Naive thymus-derived CD8-positive, alpha-beta T cell (primary cell): ENCODE data around the gene LBHD2. TPM values are rescaled to one million over a fixed set of nuclear protein-coding genes. Genes with fewer than 3 reads are reported as not detected.
A peak's percentile ranks its signal among the peaks of the same experiment; 100 is the strongest.

ENCODE experiments used
- ATAC-seq, 2 donors: fragments of 150-1000 bp; cut with Tn5 transposase in 1 of 2; sonication (Bioruptor Pico), chemical (Tn5 transposase) in 1 of 2; 1 replicate in 1 of 2; 2 replicates in 1 of 2; pipeline ENCODE4 v1.10.0; 2021; ENCODE audit warnings: mild to moderate bottlenecking in 2 of 2, moderate library complexity in 2 of 2
- POLR2A ChIA-PET: fragments of 350-600 bp; sonication (Branson Sonifier 250); formaldehyde crosslinking; loops from one replicate; lab custom pipeline; 2021; ENCODE audit warnings: antibody characterized with exemption; lab: Charles Lee
- DNase-seq, 10 donors: peaks; one replicate each; pipeline versions ENCODE4 v3.0.0 to v3.0.0-alpha.2; 2020 to 2022
- H3K27ac Mint-ChIP-seq, 10 donors: one replicate each; pipeline ENCODE4 v1.8.0; 2020 to 2022; ENCODE audit warnings: mild to moderate bottlenecking in 10 of 10, mixed read lengths in 10 of 10, moderate library complexity in 4 of 10, inconsistent platforms in 1 of 10
- H3K27me3 Mint-ChIP-seq, 5 donors: one replicate each; pipeline ENCODE4 v1.8.0; 2021 to 2022; ENCODE audit warnings: mixed read lengths in 5 of 5
- H3K36me3 Mint-ChIP-seq, 3 donors: one replicate each; pipeline ENCODE4 v1.8.0; 2020 to 2022; ENCODE audit warnings: mixed read lengths in 3 of 3, mild to moderate bottlenecking in 2 of 3, inconsistent platforms in 1 of 3
- H3K4me1 Mint-ChIP-seq, 4 donors: one replicate each; pipeline ENCODE4 v1.8.0; 2021 to 2022; ENCODE audit warnings: mixed read lengths in 4 of 4
- H3K4me3 Mint-ChIP-seq, 10 donors: one replicate each; pipeline ENCODE4 v1.8.0; 2020 to 2022; ENCODE audit warnings: mild to moderate bottlenecking in 10 of 10, mixed read lengths in 10 of 10, moderate library complexity in 6 of 10, inconsistent platforms in 1 of 10
- H3K9me3 Mint-ChIP-seq, 9 donors: one replicate each; pipeline ENCODE4 v1.8.0; 2020 to 2022; ENCODE audit warnings: mixed read lengths in 9 of 9, mild to moderate bottlenecking in 3 of 9, inconsistent platforms in 1 of 9, moderate library complexity in 1 of 9
- polyA plus RNA-seq, 3 donors: library from polyadenylated mRNA; unstranded; fragments of 300-500 nt; fragmentation: Illumina TruSeq; gene quantifications; one replicate each; pipeline ENCODE4 v1.2.3, GENCODE V29; 2021
- total RNA-seq, 8 experiments: library from RNA in 2 of 8; stranded (reverse) in 2 of 8; gene quantifications; one replicate each; pipeline ENCODE4 v1.2.3 and lab custom pipeline; 2021 to 2026

LBHD2 gene
- total and polyA plus RNA-seq, 5 experiments from 2014 or later: not detected

- peaks cover 0 to 2% (median under 1%) of the 10 kb centered on the region in 4 donors for H3K4me1 Mint-ChIP-seq
- ATAC-seq: no peak
Observed at GRCh38 chr14:103129301-103130016, 45.4 kb downstream of the LBHD2 start.

GRCh38 chr14:103130017-103130764 is 46.2 kb downstream of the LBHD2 start:
- peaks cover 0 to 2% (median 0%) of the 10 kb centered on the region in 4 donors for H3K4me1 Mint-ChIP-seq
- H3K9me3 Mint-ChIP-seq: peaks cover 0 to 2% (median 0%) of the 10 kb centered on the region in 9 donors
- H3K27me3 Mint-ChIP-seq: peaks cover 0 to 12% (median 4%) of the 10 kb centered on the region in 5 donors
- H3K27ac Mint-ChIP-seq: no peak overlapping the region
- no peak for ATAC-seq
- H3K36me3 Mint-ChIP-seq: no peaks in the 10 kb centered on the region
- POLR2A ChIA-PET: no interaction called here
- H3K4me3 Mint-ChIP-seq: no peak overlapping the region
- DNase-seq: peak in 1 of 10 donors; percentile 40

More at GRCh38 chr14:103129301-103130016, 45.4 kb downstream of the LBHD2 start:
- Mint-ChIP-seq H3K27ac (no peak overlapping the region), H3K36me3 (no peaks in the 10 kb centered on the region), H3K9me3 (peaks cover 0 to 2% (median 0%) of the 10 kb centered on the region in 9 donors), H3K27me3 (peaks cover 0 to 14% (median 10%) of the 10 kb centered on the region in 5 donors), H3K4me3 (no peak overlapping the region)
- POLR2A ChIA-PET: no interaction called here
- peak in 1 of 10 donors; percentile 19 for DNase-seq

GRCh38 chr14:103130965-103131364 is 47.0 kb downstream of the LBHD2 start:
- POLR2A ChIA-PET: no interaction called here
- Mint-ChIP-seq H3K36me3 (no peaks in the 10 kb centered on the region), H3K9me3 (peaks cover 0 to 2% (median 0%) of the 10 kb centered on the region in 9 donors), H3K4me1 (peaks cover 0 to 2% (median 0%) of the 10 kb centered on the region in 4 donors), H3K27me3 (peaks cover 0 to 12% (median 0%) of the 10 kb centered on the region in 5 donors), H3K27ac (peak overlapping the region in 2 of 10 donors; percentile 58 to 62), H3K4me3 (no peak overlapping the region)
- ATAC-seq (no peak), DNase-seq (peak in 1 of 10 donors; percentile 52)

DNA sequence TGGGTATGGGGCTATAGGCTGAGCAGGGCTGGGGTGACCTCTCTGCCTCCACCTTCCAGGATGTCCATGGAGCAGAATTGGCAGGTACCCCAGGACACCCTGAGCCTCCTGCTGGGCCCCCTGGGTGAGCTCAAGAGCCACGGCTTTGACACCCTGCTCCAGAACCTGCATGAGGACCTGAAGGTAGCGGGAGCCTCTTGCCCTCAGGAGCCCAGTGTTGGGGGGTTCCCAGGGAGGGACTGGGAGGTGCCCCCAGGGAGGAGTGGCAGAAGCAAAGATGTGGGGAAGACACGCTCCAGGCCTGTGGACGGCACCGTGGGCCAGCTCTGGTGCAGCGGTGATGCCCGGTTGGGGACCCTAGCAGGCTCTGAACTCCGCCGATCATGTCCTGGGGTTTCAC is 47.6 kb downstream of the LBHD2 start:
- Mint-ChIP-seq H3K27me3 (peaks cover 0 to 12% (median 0%) of the 10 kb centered on the region in 5 donors), H3K36me3 (no peaks in the 10 kb centered on the region), H3K4me1 (no peaks in the 10 kb centered on the region), H3K4me3 (no peak overlapping the region), H3K9me3 (no peaks in the 10 kb centered on the region), H3K27ac (no peak overlapping the region)
- POLR2A ChIA-PET: no interaction called here
- DNase-seq (peak in 1 of 10 donors; percentile 53), ATAC-seq (no peak)

DNA sequence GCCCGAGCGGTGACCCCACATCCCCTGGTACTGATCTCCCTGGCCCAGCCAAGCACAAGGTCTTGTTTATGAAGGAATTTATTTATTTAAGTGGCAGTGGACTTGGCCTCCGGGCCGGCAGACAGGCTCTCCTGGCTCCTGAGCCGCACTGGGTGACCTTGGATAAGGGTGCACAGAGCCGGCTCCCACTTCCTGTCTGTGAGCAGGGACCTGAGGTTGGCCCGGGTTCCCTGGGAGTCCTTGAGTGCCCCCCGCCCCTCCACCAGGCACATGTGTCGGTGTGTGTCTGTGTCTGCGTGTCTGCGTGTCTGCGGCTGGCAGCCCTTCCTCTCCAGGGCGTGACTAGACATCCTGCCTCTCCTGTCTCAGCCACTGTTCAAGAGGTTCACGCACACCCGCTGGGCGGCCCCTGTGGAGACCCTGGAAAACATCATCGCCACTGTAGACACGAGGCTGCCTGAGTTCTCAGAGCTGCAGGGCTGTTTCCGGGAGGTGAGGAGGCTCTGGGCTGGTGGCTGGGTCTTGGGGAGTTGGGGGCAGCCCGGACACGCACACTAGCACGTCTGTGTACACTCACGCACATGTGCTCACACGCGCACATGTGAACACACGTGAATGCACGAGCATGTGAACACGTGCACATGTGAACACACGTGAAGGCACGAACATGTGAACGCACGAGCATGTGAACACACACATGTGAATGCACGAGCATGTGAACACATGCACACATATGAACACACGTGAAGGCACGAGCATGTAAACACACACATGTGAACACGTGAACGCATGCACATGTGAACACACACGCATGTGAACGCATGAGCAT is 48.6 kb downstream of the LBHD2 start:
- H3K9me3 Mint-ChIP-seq: no peaks in the 10 kb centered on the region
- H3K4me1 Mint-ChIP-seq: no peaks in the 10 kb centered on the region
- ATAC-seq (no peak), DNase-seq (peak in 1 of 10 donors; percentile 52)
- H3K36me3 Mint-ChIP-seq: no peaks in the 10 kb centered on the region
- no peak overlapping the region for H3K4me3 Mint-ChIP-seq
- no peak overlapping the region for H3K27ac Mint-ChIP-seq
- H3K27me3 Mint-ChIP-seq: peaks cover 0 to 12% (median 2%) of the 10 kb centered on the region in 5 donors
- POLR2A ChIA-PET: no interaction called here

DNA sequence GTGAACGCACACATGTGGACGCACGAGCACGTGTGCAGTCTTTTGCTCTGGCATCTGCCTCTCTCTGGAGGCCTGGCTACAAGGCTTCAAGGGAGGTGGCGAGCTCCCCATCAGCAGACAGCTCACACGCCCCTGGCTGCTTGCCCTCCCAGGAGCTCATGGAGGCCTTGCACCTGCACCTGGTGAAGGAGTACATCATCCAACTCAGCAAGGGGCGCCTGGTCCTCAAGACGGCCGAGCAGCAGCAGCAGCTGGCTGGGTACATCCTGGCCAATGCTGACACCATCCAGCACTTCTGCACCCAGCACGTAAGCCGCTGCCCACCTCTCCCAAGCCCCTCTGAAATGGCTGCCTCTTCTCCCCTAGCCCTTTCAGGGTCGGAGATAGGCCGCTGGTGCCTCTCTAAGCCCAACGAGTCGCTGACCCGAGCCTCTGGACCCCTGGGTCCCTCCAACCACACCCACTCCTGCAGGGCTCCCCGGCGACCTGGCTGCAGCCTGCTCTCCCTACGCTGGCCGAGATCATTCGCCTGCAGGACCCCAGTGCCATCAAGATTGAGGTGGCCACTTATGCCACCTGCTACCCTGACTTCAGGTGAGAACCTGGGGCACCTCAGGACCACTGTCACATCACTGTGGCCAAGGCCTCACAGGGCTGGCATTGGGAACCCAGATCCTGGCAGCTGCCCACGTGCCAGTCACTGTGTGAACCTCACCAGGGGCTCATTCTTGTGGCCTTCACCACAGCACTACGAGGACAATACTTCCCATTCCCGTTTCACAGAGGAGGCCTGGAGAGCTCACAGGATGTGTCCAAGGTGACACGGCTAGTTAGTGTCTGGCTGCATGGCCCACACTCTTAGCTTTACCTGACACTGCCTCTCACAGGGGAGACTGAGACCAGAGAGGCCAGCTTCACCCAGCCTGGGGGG is 49.5 kb downstream of the LBHD2 start:
- Mint-ChIP-seq H3K36me3 (no peaks in the 10 kb centered on the region), H3K4me3 (no peak overlapping the region), H3K4me1 (no peaks in the 10 kb centered on the region), H3K27ac (peak overlapping the region in 2 of 10 donors; percentile 13 to 48), H3K9me3 (no peaks in the 10 kb centered on the region), H3K27me3 (peaks cover 0 to 9% (median 2%) of the 10 kb centered on the region in 5 donors)
- DNase-seq: peak in 1 of 10 donors; percentile 48
- POLR2A ChIA-PET: no interaction called here
- ATAC-seq: no peak

DNA sequence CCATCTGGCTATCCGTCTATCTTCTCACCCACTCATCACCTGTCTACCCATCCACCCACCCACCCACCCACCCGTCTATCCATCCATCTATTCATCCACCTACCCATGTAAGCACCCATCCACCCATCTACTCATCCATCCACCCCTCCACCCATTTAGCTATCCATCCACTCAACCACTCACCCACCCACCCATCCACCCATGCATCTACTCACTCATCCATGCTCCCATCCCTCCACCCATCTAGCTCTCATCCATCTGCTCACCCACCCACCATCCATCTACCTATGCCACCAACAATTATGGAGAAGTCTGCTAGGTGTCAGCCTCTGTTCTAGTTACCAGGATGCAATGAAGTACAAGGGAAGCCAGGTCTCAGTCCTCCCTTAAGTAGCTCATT is 50.4 kb downstream of the LBHD2 start:
- Mint-ChIP-seq H3K36me3 (no peaks in the 10 kb centered on the region), H3K4me1 (no peaks in the 10 kb centered on the region), H3K27ac (peak overlapping the region in 1 of 10 donors; percentile 48), H3K9me3 (no peaks in the 10 kb centered on the region), H3K4me3 (no peak overlapping the region), H3K27me3 (peaks cover 0 to 13% (median 2%) of the 10 kb centered on the region in 5 donors)
- POLR2A ChIA-PET: no interaction called here
- ATAC-seq: no peak
- DNase-seq: no peak

- no peak overlapping the region for H3K4me3 Mint-ChIP-seq
- POLR2A ChIA-PET: no interaction called here
- no peak overlapping the region for H3K27ac Mint-ChIP-seq
- peaks cover 0 to 13% (median 6%) of the 10 kb centered on the region in 5 donors for H3K27me3 Mint-ChIP-seq
- DNase-seq: peak in 1 of 10 donors; percentile 18
- no peaks in the 10 kb centered on the region for H3K36me3 Mint-ChIP-seq
- no peaks in the 10 kb centered on the region for H3K9me3 Mint-ChIP-seq
- ATAC-seq: no peak
- no peaks in the 10 kb centered on the region for H3K4me1 Mint-ChIP-seq
Observed at GRCh38 chr14:103134919-103135318, 50.9 kb downstream of the LBHD2 start.

GRCh38 chr14:103135333-103136260 is 51.6 kb downstream of the LBHD2 start:
- no peak overlapping the region for H3K27ac Mint-ChIP-seq
- no peaks in the 10 kb centered on the region for H3K9me3 Mint-ChIP-seq
- no peaks in the 10 kb centered on the region for H3K36me3 Mint-ChIP-seq
- DNase-seq (peak in 1 of 10 donors; percentile 31), ATAC-seq (no peak)
- H3K27me3 Mint-ChIP-seq: peaks cover 0 to 13% (median 10%) of the 10 kb centered on the region in 5 donors
- no peak overlapping the region for H3K4me3 Mint-ChIP-seq
- POLR2A ChIA-PET: no interaction called here
- H3K4me1 Mint-ChIP-seq: peaks cover 2 to 5% (median 4%) of the 10 kb centered on the region in 4 donors

DNA sequence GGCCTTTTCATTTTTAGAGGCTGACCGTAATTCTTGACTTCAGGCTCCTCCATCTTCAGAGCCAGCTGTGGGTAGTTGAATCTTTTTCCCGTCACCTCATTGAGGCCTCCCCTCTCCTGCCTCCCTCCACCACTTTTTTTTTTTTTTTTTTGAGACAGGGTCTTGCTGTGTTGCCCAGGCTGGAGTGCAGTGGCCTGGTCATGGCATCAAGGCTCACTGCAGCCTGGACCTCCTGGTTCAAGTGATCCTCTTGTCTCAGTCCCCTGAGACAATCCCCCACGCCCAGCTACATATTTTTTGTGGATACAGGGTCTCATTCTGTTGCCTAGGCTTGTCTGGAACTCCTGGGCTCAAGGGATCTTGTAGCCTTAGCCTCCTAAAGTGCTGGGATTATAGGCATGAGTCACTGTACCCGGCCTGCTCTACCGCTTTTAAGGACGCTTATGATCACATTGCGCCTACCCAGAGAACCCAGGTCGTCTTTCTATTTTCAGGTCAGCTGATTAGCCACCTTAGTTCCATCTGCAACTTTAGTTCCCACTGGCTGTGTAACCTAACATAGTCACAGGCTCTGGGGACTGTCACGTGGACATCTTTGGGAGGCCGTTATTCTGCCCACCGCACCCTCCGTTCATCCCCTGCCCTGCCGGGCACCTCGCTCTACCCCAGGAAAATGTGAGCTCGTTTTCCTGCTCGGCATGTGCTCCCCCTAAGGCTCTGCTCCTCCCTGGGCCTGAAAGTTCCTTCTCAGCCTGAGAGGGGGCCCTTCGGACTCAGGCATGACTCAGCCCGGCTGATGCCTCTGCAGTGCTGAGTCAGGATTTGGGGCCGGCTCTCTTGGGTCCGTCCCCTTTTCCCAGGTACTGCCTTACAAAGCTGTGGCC is 52.6 kb downstream of the LBHD2 start:
- POLR2A ChIA-PET: no interaction called here
- Mint-ChIP-seq H3K4me3 (no peak overlapping the region), H3K9me3 (no peaks in the 10 kb centered on the region), H3K36me3 (no peaks in the 10 kb centered on the region), H3K4me1 (peaks cover 5 to 15% (median 10%) of the 10 kb centered on the region in 4 donors), H3K27ac (peak overlapping the region in 1 of 10 donors; percentile 53), H3K27me3 (peaks cover 4 to 17% (median 12%) of the 10 kb centered on the region in 5 donors)
- DNase-seq (peak in 1 of 10 donors; percentile 34), ATAC-seq (no peak)
